HG03432 (cell line): ENCODE measurements around the gene ARMC10.
"Not testable (repeated sequence)": the region's sequence is repeated elsewhere in the genome, so short reads cannot be mapped to it uniquely, and the experiment has no call there.

Experiments used
- ATAC-seq: cut with Tn5 transposase; IDR thresholded peaks from one replicate; pipeline ENCODE4 v1.9.1; 2021; ENCODE audit warnings: mild to moderate bottlenecking, moderate library complexity; ENCODE audit not compliant: unreplicated experiment

Gene ARMC10

GRCh38 chr7:103074519-103075336, at the start of gene ARMC10, which contains the start of gene FBXL13:
ARMC10 (plus strand) TSS chr7:103075140; CDS start chr7:103075273, 133 bp downstream.
FBXL13 (minus strand) TSS chr7:103074796.
- peak; percentile 94 for ATAC-seq

GRCh38 chr7:103025341-103025740, 49.6 kb upstream of the ARMC10 start:
- ATAC-seq, result no peak

- ATAC-seq, result no peak
These were observed 43.9 kb upstream of the ARMC10 start for GRCh38 chr7:103031024-103031423.

- ATAC-seq, result no peak
These were observed 43.2 kb upstream of the ARMC10 start for GRCh38 chr7:103031781-103032180.

- not testable (repeated sequence) for ATAC-seq
These were observed 40.6 kb upstream of the ARMC10 start for GRCh38 chr7:103034318-103034717.

GRCh38 chr7:103037476-103037822, 37.5 kb upstream of the ARMC10 start:
- ATAC-seq, result no peak

- not testable (repeated sequence) for ATAC-seq
These were observed 36.9 kb upstream of the ARMC10 start for GRCh38 chr7:103037823-103038739.

- not testable (repeated sequence) for ATAC-seq
These were observed 33.1 kb upstream of the ARMC10 start for GRCh38 chr7:103041815-103042214.

- no peak for ATAC-seq
These were observed 26.1 kb upstream of the ARMC10 start for GRCh38 chr7:103048833-103049232.

GRCh38 chr7:103051519-103051918, 23.4 kb upstream of the ARMC10 start:
- no peak for ATAC-seq

GRCh38 chr7:103056006-103056405, 18.9 kb upstream of the ARMC10 start:
- not testable (repeated sequence) for ATAC-seq

GRCh38 chr7:103058122-103058521, 16.8 kb upstream of the ARMC10 start:
- no peak for ATAC-seq

GRCh38 chr7:103059471-103059870, 15.5 kb upstream of the ARMC10 start:
- ATAC-seq, result no peak

- no peak for ATAC-seq
These were observed 11.0 kb upstream of the ARMC10 start for GRCh38 chr7:103063895-103064294.

- peak; percentile 73 for ATAC-seq
These were observed 9.3 kb upstream of the ARMC10 start for GRCh38 chr7:103065667-103066066.

GRCh38 chr7:103068414-103069403, 6.2 kb upstream of the ARMC10 start:
- ATAC-seq, result no peak

- ATAC-seq, result no peak
These were observed 3.9 kb upstream of the ARMC10 start for GRCh38 chr7:103071000-103071399.

GRCh38 chr7:103073989-103074518, 886 bp upstream of the ARMC10 start:
- ATAC-seq, result no peak

- ATAC-seq, result peak; percentile 59
These were observed 488 bp downstream of the ARMC10 start for GRCh38 chr7:103075337-103075918.

- ATAC-seq, result no peak
These were observed 1.8 kb downstream of the ARMC10 start for GRCh38 chr7:103076764-103077163.
